HEK293 (cell line): ENCODE measurements around the gene ENO4.
A peak's percentile ranks its signal among the peaks of the same experiment; 100 is the strongest.

Source experiments
- CTCF ChIA-PET: fragments of 350-600 bp; formaldehyde crosslinking; extraction: SDS; loops from one replicate; lab custom pipeline; 2021; ENCODE audit warnings: antibody characterized with exemption; lab: Yijun Ruan, JAX
- POLR2A ChIA-PET: fragments of 300-600 bp; formaldehyde crosslinking; extraction: SDS; loops from one replicate; lab custom pipeline; 2020; ENCODE audit warnings: antibody characterized with exemption, inconsistent platforms; lab: Yijun Ruan, JAX
- H3K27ac ChIP-seq: fragments of 200-500 bp; sonication (Bioruptor generic); 2 replicates; pipeline ENCODE4 v1.5.1; 2014; ENCODE audit warnings: low read depth, low read length, control low read depth, inconsistent platforms; ENCODE audit errors: extremely low read depth
- H3K36me3 ChIP-seq, 2 experiments: fragments of 200-500 bp in 1 of 2; sonication (Bioruptor generic) in 1 of 2; 1 replicate in 1 of 2; 2 replicates in 1 of 2; pipeline ENCODE4 v1.5.1; 2014 to 2017; ENCODE audit warnings: inconsistent platforms in 2 of 2, low read length in 2 of 2; ENCODE audit not compliant: control insufficient read depth in 2 of 2, insufficient read depth in 1 of 2
- H3K4me1 ChIP-seq: fragments of 200-500 bp; sonication (Bioruptor generic); 2 replicates; pipeline ENCODE4 v1.5.1; 2014; ENCODE audit warnings: mild to moderate bottlenecking, low read length, inconsistent platforms; ENCODE audit not compliant: control insufficient read depth, insufficient read depth
- H3K4me3 ChIP-seq: 2 replicates; pipeline ENCODE4 v1.5.1; 2011; ENCODE audit warnings: low read depth, mild to moderate bottlenecking, control low read depth, low read length, moderate library complexity
- H3K9me3 ChIP-seq: fragments of 200-500 bp; sonication (Bioruptor generic); 2 replicates; pipeline ENCODE4 v1.5.1; 2014; ENCODE audit warnings: low read depth, low read length, inconsistent platforms; ENCODE audit not compliant: control insufficient read depth, insufficient read depth
- BCL11A ChIP-seq: fragments of 450-650 bp; formaldehyde crosslinking; IDR thresholded peaks from 2 replicates; pipeline ENCODE4 v1.5.1; 2016; ENCODE audit warnings: low read depth, missing biosample characterization, missing genetic modification characterization
- EGR2 ChIP-seq: fragments of 450-650 bp; formaldehyde crosslinking; IDR thresholded peaks from 2 replicates; pipeline ENCODE4 v1.5.1; 2016; ENCODE audit warnings: low read depth, missing biosample characterization, missing genetic modification characterization
- HOXA7 ChIP-seq: sonication (generic); formaldehyde crosslinking; IDR thresholded peaks from 2 replicates; pipeline ENCODE4 v1.8.1; 2022; ENCODE audit warnings: missing genetic modification reagents, borderline replicate concordance
- MZF1 ChIP-seq: fragments of 450-650 bp; formaldehyde crosslinking; IDR thresholded peaks from 2 replicates; pipeline ENCODE4 v1.5.1; 2017; ENCODE audit warnings: missing biosample characterization, missing genetic modification characterization, borderline replicate concordance
- OSR2 ChIP-seq: fragments of 450-650 bp; formaldehyde crosslinking; IDR thresholded peaks from 2 replicates; pipeline ENCODE4 v1.5.1; 2016; ENCODE audit warnings: missing biosample characterization, missing genetic modification characterization
- PRDM1 ChIP-seq: fragments of 450-650 bp; formaldehyde crosslinking; IDR thresholded peaks from 2 replicates; pipeline ENCODE4; 2016; ENCODE audit warnings: missing biosample characterization, missing genetic modification characterization
- SCRT2 ChIP-seq: fragments of 450-650 bp; formaldehyde crosslinking; IDR thresholded peaks from 2 replicates; pipeline ENCODE4 v1.5.1; 2016; ENCODE audit warnings: missing biosample characterization, missing genetic modification characterization
- SP7 ChIP-seq: fragments of 450-650 bp; formaldehyde crosslinking; IDR thresholded peaks from 2 replicates; pipeline ENCODE4 v1.5.1; 2016; ENCODE audit warnings: missing biosample characterization, missing genetic modification characterization
- ZBTB17 ChIP-seq: fragments of 450-650 bp; formaldehyde crosslinking; IDR thresholded peaks from 2 replicates; pipeline ENCODE4 v1.5.1; 2016; ENCODE audit warnings: missing biosample characterization, missing genetic modification characterization
- ZFHX2 ChIP-seq: fragments of 450-650 bp; formaldehyde crosslinking; conservative IDR thresholded peaks from 2 replicates; pipeline ENCODE4 v1.5.1; 2016; ENCODE audit warnings: missing biosample characterization, missing genetic modification characterization
- ZFP37 ChIP-seq: fragments of 450-650 bp; formaldehyde crosslinking; IDR thresholded peaks from 2 replicates; pipeline ENCODE4 v1.5.1; 2016; ENCODE audit warnings: missing biosample characterization, missing genetic modification characterization
- ZFP69B ChIP-seq: fragments of 450-650 bp; formaldehyde crosslinking; IDR thresholded peaks from 2 replicates; pipeline ENCODE4 v1.5.1; 2016; ENCODE audit warnings: missing biosample characterization, missing genetic modification characterization
- ZNF133 ChIP-seq: fragments of 450-650 bp; formaldehyde crosslinking; IDR thresholded peaks from 2 replicates; pipeline ENCODE4 v1.5.1; 2016; ENCODE audit warnings: missing biosample characterization, missing genetic modification characterization
- ZNF140 ChIP-seq: fragments of 450-650 bp; formaldehyde crosslinking; IDR thresholded peaks from 2 replicates; pipeline ENCODE4 v1.5.1; 2016; ENCODE audit warnings: missing biosample characterization, missing genetic modification characterization
- ZNF362 ChIP-seq: fragments of 450-650 bp; formaldehyde crosslinking; IDR thresholded peaks from 2 replicates; pipeline ENCODE4 v1.5.1; 2016; ENCODE audit warnings: missing biosample characterization, missing genetic modification characterization
- ZNF366 ChIP-seq: fragments of 450-650 bp; formaldehyde crosslinking; conservative IDR thresholded peaks from 2 replicates; pipeline ENCODE4 v1.5.1; 2016; ENCODE audit warnings: missing biosample characterization, missing genetic modification characterization
- ZNF394 ChIP-seq: fragments of 450-650 bp; formaldehyde crosslinking; IDR thresholded peaks from 2 replicates; pipeline ENCODE4 v1.5.1; 2016; ENCODE audit warnings: missing biosample characterization, missing genetic modification characterization, mild to moderate bottlenecking, moderate library complexity, borderline replicate concordance
- ZNF423 ChIP-seq: fragments of 450-650 bp; formaldehyde crosslinking; IDR thresholded peaks from 2 replicates; pipeline ENCODE4 v1.5.1; 2016; ENCODE audit warnings: missing biosample characterization, missing genetic modification characterization
- ZNF660 ChIP-seq: fragments of 450-650 bp; IDR thresholded peaks from 2 replicates; pipeline ENCODE4 v1.5.1; 2018; ENCODE audit warnings: missing biosample characterization, mild to moderate bottlenecking, missing genetic modification characterization
- ZNF76 ChIP-seq: fragments of 450-650 bp; formaldehyde crosslinking; IDR thresholded peaks from 2 replicates; pipeline ENCODE4; 2016; ENCODE audit warnings: low read depth, missing biosample characterization, missing genetic modification characterization, borderline replicate concordance
- ZNF792 ChIP-seq: fragments of 450-650 bp; formaldehyde crosslinking; IDR thresholded peaks from 2 replicates; pipeline ENCODE4 v1.5.1; 2016; ENCODE audit warnings: missing biosample characterization, missing genetic modification characterization
- ZNF837 ChIP-seq: fragments of 450-650 bp; formaldehyde crosslinking; IDR thresholded peaks from 2 replicates; pipeline ENCODE4 v1.5.1; 2016; ENCODE audit warnings: missing biosample characterization, missing genetic modification characterization
- TF ChIP-seq, protein P1 (sequence below): fragments of 450-650 bp; IDR thresholded peaks from 2 replicates; pipeline ENCODE4 v1.5.1; 2018; ENCODE audit warnings: missing biosample characterization, mild to moderate bottlenecking, missing genetic modification characterization
- TF ChIP-seq, protein P2 (sequence below): fragments of 450-650 bp; formaldehyde crosslinking; IDR thresholded peaks from 2 replicates; pipeline ENCODE4 v1.5.1; 2016; ENCODE audit warnings: missing biosample characterization, missing genetic modification characterization

The ENO4 gene

GRCh38 chr10:116886772-116887171, 37.5 kb downstream of the ENO4 start (continued):
- TF ChIP-seq, protein P1, sequence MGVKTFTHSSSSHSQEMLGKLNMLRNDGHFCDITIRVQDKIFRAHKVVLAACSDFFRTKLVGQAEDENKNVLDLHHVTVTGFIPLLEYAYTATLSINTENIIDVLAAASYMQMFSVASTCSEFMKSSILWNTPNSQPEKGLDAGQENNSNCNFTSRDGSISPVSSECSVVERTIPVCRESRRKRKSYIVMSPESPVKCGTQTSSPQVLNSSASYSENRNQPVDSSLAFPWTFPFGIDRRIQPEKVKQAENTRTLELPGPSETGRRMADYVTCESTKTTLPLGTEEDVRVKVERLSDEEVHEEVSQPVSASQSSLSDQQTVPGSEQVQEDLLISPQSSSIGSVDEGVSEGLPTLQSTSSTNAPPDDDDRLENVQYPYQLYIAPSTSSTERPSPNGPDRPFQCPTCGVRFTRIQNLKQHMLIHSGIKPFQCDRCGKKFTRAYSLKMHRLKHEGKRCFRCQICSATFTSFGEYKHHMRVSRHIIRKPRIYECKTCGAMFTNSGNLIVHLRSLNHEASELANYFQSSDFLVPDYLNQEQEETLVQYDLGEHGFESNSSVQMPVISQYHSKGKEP, result no peak

DNA sequence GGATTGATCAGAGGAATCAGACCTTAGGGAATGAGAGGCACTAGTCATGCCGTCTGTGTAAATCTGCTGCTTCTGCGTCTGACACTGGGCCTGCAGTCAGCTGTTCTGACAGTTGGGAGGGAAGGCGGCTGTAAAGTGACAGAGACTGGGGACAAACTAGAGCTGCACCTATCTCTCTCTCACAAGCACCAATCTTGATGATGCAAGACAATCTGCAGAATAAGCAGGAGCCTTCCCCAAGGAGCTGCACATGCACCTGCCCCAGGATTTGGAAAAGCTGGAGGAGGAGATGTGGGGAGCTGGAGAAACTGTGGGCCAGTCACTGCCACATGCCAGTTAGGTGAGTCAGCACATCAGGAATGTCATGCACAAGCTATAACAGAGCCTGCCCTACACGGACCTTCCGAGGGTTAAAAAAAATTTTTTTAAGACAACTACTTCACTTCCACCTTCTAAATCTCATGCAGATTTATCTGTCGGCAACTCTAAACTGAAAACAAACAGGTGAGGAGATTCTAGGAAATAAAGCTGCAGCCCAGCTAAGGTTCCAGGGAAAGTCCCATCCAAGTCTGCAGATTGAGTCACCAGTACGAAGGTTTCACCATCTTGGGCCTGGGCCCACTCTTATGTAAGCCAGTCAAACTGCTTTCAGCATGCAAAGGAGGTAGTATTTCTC, 39.2 kb downstream of the ENO4 start:
- H3K4me1 ChIP-seq, result peaks cover 21% of the 10 kb centered on the region; the same call in 1 of the 2 replicates
- no peak overlapping the region for H3K4me3 ChIP-seq
- H3K27ac ChIP-seq, result no peak overlapping the region
- no peaks in the 10 kb centered on the region for H3K9me3 ChIP-seq
- ChIA-PET POLR2A (interaction anchor here (1.3 kb wide), 1 partner anchor 116 kb away, joined by 4 read pairs; the partner anchor contains the start of gene SHTN1), CTCF (interaction anchor here (0.6 to 1.0 kb wide), 5 partner anchors 15 to 286 kb away, joined by 3 to 4 read pairs (median 3); no protein-coding TSS in a partner anchor)
- H3K36me3 ChIP-seq, result peaks cover 0 to 10% of the 10 kb centered on the region in 2 experiments; a peak in 1 of 3 replicates
- TF ChIP-seq MZF1 (tag by site-specific recombination), result no peak
- no peak for TF ChIP-seq OSR2 (tag by site-specific recombination)
- TF ChIP-seq, protein P2, sequence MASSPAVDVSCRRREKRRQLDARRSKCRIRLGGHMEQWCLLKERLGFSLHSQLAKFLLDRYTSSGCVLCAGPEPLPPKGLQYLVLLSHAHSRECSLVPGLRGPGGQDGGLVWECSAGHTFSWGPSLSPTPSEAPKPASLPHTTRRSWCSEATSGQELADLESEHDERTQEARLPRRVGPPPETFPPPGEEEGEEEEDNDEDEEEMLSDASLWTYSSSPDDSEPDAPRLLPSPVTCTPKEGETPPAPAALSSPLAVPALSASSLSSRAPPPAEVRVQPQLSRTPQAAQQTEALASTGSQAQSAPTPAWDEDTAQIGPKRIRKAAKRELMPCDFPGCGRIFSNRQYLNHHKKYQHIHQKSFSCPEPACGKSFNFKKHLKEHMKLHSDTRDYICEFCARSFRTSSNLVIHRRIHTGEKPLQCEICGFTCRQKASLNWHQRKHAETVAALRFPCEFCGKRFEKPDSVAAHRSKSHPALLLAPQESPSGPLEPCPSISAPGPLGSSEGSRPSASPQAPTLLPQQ (tag by site-specific recombination), result peak; percentile 90
- TF ChIP-seq ZNF660 (tag by site-specific recombination), result 0 out of 2 replicates have a peak, but pooled peaks have one; percentile 28
- TF ChIP-seq ZFP69B (tag by site-specific recombination), result peak; percentile 89
- TF ChIP-seq ZNF362 (tag by site-specific recombination), result 0 out of 2 replicates have a peak, but pooled peaks have one; percentile 31
- TF ChIP-seq ZFP37 (tag by site-specific recombination), result 0 out of 2 replicates have a peak, but pooled peaks have one; percentile 63
- TF ChIP-seq ZNF76, result no peak
- no peak for TF ChIP-seq SCRT2 (tag by site-specific recombination)
- TF ChIP-seq ZNF366 (tag by site-specific recombination), result peak; percentile 39; the same call in 1 of the 2 replicates
- TF ChIP-seq ZNF133 (tag by site-specific recombination), result no peak
- peak; percentile 10; the same call in 1 of the 2 replicates for TF ChIP-seq EGR2 (tag by site-specific recombination)
- TF ChIP-seq ZNF394 (tag by site-specific recombination), result peak; percentile 34; the same call in 1 of the 2 replicates
- peak; percentile 59 for TF ChIP-seq PRDM1 (tag by site-specific recombination)
- no peak for TF ChIP-seq HOXA7
- peak; percentile 45; the same call in 1 of the 2 replicates for TF ChIP-seq SP7 (tag by site-specific recombination)
- TF ChIP-seq ZFHX2, result peak; percentile 48
- no peak for TF ChIP-seq BCL11A (tag by site-specific recombination)
- TF ChIP-seq ZNF423 (tag by site-specific recombination), result no peak
- no peak for TF ChIP-seq ZBTB17 (tag by site-specific recombination)
- TF ChIP-seq ZNF792 (tag by site-specific recombination), result no peak
- no peak for TF ChIP-seq ZNF837 (tag by site-specific recombination)
- TF ChIP-seq ZNF140 (tag by site-specific recombination), result no peak
